HL-60/S4 treated with retinoic acid at 250 ng/mL for 4 days and 3 days (cell line): ENCODE results near the gene PRDM16.

Experiments used
- in situ Hi-C: fragments of 300-500 bp; cut with MboI; formaldehyde crosslinking; loops from 2 replicates; pipeline ENCODE4 v1.7.0; 2022; ENCODE audit warnings: low sequenced_read_pairs

Gene PRDM16

DNA sequence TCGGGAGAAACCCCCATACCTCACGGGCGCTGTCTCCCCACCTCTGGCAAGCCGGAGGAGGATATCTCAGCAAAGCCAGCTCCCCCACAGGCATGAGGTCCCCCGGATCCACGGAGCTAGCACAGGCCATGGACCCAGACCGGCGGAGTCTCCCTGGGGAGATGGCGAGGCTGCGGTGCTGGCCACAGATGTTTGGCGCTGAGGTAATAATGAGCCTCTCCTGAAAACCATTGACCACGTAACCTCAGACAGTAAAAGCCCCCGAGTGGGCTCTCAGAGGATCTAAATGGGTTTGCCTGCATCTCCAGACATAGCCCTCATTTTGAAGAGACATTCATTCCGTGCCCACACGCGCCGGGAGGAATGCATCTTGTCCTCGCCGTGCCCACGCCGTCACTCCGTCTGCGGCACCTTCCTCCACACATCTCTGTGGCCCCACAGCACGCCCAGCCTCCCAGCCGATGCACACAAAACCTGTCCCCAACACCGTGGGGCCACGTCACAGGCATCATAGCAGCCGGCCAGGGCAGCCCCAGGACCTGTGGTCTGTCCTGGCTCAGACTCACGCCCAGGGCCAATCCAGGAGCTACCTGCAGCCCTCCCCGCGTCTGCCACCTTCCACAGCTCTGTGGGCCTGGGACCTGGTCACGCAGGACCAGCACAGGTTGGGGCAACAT is 150.9 kb downstream of the PRDM16 start:
- in situ Hi-C loops, result no loop called here

DNA sequence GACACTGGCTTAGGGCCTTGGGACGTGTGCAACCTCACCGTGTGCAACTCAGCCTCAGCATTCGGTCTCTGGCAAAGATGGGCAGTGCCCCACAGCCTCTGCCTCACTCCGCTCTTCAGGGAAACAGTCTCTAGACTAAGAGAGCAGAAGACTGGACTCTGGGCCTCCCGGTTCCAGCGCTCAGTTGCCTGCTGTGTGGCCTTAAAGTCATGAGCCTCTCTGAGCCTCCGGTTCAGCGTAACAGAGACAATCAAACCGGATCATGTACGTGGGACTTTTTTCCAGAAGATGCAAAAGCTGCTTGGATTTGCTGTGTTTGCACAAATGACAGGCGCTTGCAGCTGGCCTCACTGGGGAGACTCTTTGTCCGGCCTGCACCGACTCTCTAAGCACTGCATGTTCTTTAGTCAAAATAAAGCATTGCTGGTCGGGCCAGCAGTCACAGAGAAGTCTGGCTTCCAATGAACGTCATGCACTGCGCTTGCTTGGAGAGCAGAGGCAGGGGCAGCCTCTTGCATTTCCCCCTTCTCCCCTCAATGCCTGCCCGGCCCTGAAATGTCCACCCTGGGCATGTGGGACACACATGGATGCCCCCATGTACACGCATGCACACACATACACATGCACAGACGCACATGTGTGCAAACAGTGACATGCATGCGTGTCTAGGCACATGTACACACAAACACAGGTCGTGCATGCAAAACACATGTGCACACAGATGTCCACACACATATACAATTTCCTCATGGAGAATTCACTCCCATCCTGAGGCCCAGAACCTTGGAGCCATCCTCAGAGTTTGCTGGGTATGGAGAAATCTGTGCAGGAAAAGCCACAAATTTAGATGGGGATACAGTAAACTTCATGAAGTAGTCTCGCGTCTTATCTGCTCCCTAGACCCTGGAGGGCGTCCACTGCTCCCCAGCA is 152.4 kb downstream of the PRDM16 start:
- in situ Hi-C loops, result no loop called here

DNA sequence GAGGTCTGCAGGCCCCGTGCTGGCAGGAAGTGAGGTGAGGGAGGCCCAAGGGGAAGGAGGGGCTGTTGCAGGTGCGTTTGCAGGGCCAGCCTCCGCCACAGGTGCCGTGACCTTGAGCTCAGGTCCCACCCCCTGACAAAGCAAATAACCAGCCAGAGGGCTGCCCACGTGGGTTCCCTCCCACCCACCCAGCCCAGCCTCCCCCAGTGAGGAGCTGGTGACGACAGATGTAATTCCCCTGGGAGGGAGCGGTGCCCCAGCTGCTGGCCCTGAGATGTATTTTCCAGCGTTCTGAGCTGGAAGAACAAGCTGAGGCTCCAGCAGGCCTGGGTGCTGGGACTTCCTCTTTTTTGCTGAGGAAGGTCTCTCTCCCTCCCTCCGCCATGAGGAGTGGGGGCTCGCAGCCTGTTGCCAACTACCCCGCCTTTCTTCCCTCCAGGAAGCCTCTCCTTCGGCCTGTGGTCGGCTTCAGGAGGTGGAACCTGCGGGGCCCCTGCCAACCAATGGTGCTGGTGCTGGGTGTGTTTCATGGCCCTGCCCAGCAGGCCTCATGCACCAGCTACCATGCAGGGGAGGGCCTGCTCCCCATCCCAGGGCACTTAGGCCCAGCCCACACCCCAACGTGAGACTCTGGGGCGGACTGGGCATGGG is 153.2 kb downstream of the PRDM16 start:
- in situ Hi-C loops, result no loop called here

DNA sequence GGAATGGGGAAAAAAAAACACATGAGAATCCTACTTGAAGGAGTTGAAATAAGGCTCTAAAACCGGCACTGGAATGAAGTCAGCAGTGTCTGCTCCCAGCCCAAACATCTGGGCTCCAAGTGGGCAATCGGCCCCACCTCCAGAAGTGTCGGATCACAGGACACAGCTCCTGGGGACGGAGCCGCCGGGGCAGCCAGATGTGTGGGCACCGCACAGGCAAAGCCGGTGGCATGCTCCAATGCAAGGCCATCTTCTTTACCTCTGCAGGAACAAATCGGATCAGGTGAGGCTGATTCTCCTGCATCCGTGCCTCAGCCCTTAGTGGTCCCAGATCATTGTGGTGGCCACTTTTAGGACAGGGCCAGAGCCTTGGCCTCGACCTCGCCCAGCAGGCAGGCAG is 156.7 kb downstream of the PRDM16 start:
- in situ Hi-C loops, result no loop called here

DNA sequence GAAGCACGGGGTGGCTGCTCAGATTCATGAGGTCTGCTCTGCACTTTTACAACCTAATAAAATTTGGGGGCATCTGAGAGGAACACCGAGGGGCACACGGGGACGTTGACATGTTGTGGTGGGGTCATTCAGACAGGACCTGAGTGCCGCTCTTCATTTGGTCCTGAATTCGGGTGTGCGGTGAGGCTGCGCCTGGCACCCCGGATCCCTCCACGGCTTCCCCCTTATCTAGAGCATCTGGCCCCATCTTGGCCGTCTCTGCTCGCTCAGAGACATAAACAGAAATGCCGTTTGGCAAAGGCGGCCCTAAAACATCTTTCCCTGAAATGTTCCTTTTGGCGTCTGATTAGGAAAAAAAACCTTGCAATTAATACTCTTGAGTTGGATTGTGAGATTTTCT is 157.2 kb downstream of the PRDM16 start:
- in situ Hi-C loops, result no loop called here

DNA sequence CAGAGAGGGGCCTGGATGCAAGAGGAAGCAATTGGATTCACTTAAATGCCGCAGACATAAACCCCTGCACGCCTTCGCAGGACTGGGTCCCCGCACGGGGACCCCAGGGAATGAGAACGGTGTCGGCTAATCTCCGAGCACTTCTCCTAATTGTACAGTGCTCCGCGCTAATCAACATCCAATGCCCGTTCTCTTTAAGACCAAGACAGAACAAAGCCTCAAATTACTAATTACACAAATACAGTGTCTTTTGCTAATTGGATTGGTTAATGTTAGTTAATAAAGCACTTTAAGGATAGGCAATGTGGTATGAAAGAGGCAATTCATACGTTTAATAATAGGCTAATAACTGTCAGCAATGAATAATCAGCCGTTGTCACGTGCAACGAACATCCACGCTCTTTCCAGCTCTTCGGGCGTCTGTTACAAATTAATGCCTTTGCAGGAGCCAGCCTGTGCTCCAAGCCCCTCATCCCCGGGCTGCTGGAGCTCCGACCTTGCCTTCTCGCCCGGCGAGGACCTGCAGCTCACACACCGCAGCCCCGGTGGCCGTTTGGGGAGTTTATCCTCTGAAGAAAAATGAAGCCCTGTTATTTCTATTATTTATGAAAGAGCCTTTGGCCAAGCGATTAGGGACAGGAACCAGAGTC is 157.8 kb downstream of the PRDM16 start:
- in situ Hi-C loops, result no loop called here

DNA sequence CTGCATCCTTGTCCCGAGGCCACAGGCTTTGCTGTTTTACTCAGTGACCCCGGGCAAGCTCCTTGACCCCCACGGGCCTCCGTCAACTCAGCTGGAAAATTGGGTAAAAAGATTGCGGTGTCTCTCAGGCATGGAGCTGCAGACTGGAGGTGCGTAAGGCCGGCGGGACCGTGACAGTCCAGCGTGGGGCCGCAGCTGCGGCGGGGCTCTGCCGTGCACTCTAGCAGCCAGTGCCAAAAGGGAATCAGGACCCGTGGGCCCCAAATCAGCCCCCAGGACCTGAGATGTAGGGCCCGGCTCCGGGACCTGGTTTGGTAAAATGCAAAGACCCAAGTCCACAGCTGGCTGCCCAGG is 158.3 kb downstream of the PRDM16 start:
- in situ Hi-C loops, result no loop called here

DNA sequence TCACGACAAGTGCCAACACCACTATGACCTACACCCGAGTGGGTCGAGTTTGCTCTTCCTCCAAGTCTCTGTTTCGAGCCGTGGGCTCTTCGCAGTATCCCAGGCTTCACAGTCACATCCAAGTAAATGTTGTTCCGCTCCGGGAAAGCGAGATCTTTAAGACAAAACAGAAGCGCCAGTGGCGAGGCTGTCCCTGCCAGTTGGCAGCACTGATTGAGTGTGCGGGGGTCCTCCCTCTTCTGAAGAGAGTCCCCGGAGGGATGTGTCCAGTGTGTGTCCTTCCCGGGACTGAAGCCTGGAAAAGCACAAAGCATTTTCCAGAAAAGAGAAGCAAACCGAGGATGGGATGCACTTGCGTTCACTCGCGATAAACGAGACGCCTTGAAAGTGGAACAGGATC is 158.9 kb downstream of the PRDM16 start:
- in situ Hi-C loops, result no loop called here

DNA sequence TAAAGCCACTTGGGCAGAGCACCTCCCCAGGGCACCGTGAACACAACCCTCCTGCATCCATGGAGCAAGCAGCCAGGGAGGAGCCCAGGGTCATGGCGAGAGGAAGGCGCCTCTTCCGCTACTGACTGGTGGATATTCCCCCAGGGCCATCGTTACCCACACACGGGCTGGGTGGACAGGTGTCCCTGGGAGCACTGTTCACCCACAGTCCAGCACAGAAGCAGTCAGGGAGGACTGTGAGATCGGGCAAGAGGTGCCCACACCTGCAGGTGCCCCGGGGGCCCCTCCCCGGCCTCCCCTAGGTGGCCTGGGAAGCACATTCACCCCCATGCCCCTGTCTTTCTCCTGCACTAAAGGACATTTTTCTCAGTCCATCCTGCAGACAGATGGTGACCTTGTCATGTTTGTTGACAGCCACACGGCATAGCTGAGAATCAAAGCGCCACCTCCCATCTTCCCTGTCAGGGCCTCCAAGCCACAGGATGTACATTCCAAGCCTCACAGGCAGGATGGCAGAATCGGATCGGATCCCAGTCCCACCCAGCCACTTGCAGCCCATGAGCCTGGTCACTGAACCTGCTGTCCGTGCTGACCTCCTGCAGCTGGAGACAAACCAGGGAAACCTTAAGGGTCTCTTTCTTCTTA is 160.2 kb downstream of the PRDM16 start:
- in situ Hi-C loops, result no loop called here

DNA sequence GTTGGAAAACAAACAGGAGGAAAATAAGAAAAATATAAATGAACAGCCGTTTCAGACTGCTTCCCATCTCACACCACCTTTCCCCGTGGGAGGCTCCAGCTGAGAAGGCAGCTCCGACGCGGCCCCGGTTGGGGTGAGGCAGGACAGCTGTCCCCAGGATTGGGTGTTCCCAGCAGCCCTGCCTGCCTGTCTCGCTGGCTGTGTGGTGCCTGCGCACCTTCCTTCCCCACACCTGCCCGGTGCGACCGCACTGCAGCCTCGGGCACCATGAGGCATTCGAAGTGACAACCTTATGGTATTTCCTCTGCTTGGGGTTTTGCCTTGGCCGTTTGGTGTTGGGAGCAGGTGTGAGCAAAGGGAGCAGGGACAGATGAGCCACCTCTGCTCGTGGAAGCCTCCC is 161.6 kb downstream of the PRDM16 start:
- in situ Hi-C loops, result no loop called here

DNA sequence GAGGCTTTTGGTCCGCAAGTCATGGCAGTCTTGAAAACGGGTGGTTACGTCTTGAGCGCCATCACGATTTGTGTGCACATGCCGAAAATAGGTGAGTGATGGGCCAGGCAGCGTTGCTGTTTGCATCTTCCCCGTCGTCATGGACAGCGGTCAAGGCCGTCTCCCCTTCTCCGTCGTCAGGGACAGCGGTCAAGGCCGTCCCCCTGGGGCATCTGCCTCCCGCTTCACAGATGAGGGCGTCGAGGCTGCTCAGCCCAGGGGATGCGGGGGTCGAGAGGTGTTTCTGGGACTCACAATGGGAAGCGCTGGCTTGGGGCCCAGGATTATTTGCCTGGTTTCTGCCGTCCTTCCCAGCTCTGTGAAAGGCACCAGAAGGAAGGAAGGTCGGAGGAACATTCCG is 162.2 kb downstream of the PRDM16 start:
- in situ Hi-C loops, result no loop called here

DNA sequence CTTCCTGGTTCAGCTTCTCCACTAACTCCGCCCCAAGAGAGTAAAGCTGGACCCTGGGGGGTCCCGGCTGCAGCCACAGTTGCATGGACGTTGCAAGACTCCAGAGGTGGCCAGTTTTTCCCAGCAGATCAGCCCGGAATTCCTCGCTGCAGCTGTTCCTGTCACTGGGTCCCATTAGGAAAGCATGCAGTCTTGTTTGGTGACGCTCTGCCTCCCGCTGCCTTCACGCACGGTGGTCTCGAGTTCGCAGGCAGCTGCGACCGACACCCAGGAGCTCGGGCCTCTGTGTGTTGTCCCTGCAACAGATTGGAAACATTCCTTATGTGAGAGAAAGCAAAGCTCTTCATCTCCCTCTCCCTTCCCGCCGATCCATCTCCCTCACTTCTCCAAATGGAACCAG is 162.8 kb downstream of the PRDM16 start:
- in situ Hi-C loops, result no loop called here

DNA sequence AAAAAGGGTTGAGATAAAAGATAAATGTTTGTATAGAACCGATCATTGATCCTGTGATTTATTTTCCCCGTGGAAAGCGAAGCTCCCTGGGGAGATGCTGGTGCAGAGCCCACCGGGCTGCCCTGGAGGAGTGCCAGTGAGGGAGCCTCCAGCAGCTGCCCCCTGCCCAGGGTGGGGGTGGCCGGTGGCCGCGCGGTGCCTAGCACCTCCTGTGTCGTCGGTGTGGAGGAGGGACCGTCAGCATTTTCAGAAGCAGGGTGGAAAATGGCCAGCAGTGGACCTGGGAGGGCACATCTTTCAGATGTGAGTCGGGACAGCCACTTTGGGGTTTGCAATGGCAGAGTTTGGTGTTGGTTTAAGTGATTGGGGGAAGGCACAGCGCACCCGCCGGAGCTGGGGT is 164.0 kb downstream of the PRDM16 start:
- in situ Hi-C loops, result no loop called here

DNA sequence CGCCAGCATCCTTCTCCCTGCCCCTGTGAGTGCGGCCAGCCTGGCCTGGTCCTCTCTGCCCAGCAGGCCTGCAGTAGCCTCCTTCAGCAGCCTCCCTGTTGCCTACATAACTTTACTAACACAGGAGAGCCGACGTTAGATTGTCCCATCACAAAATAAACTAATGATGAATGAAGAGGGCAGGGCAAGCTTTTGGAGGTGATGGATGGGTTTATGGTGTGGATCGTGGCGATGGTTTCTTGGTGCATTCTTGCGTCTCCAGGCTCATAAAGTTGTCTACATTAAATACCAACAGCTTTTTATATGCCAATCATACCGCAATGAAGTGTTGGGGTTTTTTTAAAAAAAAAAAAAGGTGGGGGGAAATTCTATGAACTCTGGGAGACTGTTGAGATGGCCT is 164.5 kb downstream of the PRDM16 start:
- in situ Hi-C loops, result no loop called here

DNA sequence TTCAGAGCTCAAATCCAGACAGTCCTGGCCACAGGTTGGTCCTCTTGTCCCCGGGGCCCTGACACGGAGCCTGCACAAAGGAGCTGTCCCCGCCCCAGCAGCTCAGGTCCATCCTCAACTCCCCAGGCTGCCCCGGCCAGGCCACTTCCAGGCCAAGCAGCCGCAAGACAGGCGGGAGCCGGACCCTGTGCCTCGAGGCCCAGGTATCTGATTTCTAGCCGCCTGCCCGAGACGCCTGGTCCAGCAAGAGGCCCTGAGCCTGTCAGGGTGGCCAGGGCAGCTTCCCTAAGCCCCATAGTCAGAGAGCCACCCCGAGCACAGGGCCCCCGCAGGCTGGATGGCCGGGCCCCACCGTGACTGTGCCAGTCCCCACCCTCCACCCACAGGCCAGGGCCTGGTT is 165.3 kb downstream of the PRDM16 start:
- in situ Hi-C loops, result no loop called here

DNA sequence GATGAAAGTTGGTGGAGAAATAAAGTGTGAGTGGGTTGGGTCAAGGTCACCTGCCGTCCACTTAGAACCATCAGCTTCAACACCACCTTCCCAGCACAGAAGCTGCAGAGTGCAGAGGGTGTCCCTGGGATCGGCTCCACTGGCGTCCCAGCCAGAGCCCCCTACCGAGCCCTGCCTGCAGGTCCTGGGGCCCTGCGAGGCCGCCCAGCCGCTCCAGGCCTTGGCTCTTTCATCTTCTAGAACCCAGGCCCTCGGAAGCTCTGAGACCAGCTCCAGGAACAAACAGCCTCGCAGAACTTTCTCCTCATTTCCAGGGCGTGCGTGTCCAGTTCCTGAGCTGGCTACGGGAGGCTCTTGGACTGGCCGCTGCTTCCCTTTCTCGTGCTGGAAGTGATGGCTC is 166.0 kb downstream of the PRDM16 start:
- in situ Hi-C loops, result no loop called here

DNA sequence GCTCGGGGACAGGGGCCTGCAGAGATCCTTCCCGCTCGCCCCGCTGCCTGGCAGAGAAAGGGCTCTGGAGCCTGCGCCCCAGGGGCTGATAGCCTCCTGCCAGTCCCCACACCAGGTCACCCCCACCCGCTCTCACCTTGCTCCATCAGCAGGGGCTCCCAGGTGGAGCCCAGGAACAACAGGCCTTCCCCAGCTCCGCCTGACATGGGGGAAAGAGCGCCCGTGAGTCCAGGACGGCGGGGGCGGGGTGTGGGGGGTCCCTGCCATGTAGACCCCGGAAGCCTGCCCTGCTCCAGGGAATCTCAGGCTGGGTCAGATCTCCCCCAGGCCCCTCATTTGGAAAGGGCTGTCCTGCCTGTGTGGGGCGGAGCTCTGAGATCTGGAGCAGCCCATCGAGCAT is 166.5 kb downstream of the PRDM16 start:
- in situ Hi-C loops, result no loop called here

DNA sequence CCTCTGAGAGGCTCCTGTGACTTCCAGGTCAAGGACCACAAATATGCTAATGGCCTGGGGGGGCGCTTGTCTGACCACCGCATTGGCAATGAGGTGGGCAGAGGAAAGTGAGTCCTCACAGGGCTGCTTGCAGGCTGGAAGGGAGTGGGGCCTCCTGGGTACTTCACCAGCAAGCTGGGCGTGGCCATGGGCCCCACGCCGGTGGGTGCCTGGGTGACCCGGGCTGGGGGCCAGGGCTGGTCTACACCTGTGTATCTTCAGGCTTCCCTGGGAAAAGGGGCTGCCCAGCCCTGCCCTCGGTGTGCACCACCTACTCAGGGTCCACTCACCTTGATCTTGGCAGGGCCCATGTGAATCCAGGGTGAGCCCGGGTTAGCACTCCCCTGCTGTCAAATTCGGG is 167.4 kb downstream of the PRDM16 start:
- in situ Hi-C loops, result no loop called here

DNA sequence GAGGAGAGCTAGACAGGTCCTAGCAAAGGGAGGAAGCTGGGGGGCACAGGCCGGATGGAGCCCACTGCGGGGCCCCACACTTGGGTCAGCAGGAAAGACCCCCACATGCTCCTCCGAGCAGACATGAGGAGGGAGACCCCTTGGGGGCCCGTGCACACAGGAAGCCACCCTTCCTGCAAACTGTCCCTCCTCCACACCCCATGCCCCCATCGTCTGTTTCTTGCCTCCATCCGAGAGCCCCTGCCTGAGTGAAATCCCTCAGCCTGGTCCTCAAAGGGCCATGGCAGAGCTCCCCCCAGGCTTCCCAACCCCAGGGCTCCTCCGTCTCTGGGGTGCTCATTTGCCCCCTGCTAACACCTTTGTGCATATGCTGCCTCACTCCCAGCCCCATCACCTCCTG is 168.0 kb downstream of the PRDM16 start:
- in situ Hi-C loops, result no loop called here

DNA sequence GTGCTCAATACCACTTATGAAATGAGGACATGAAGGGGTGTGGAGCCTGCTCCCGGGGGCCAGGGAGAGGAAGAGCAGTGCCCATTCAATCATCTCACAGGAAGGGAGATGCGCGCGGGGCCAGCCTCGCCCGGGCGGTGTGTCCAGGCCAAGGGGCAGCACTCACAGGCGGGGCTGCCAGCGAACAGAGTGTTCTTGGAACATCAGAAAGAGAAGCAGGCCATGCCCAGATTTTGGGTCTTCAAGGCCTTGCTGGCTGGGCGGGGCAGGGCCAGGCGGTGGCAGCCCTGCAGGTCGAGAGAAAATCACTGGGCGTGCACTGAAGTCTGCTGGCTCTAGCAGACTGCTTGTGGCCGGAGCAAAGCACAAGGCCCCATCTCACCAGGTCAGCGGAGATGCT is 168.6 kb downstream of the PRDM16 start:
- in situ Hi-C loops, result no loop called here
